ENCODE data around the gene HNF4A. TPM values are rescaled to one million over a fixed set of nuclear protein-coding genes. Genes with fewer than 3 reads are reported as not detected.
A peak's percentile ranks its signal among the peaks of the same experiment; 100 is the strongest.

HNF4A gene
- total and polyA plus RNA-seq, 2 of the 13 experiments (the other 11 are each of a cell fraction or from before 2014, with no cell fraction given) = 80.9 to 169 TPM

- TF ChIP-seq ZBED4 (CRISPR knock-in tag; IDR thresholded peaks at IDR 0.05; ENCODE audit: borderline replicate concordance) = no peak
- TF ChIP-seq SNAPC5 (CRISPR knock-in tag; IDR thresholded peaks at IDR 0.05; ENCODE audit: borderline replicate concordance) = no peak
- TF ChIP-seq ZSCAN9 (CRISPR knock-in tag; IDR thresholded peaks at IDR 0.05; ENCODE audit: borderline replicate concordance) = peak; percentile 29; the same call in 1 of the 2 replicates
- TF ChIP-seq TAF15 (IDR thresholded peaks at IDR 0.05; ENCODE audit: low read depth, low read length, poor library complexity, severe bottlenecking) = no peak
- no peak for TF ChIP-seq ZNF746 (CRISPR knock-in tag; IDR thresholded peaks at IDR 0.05)
- TF ChIP-seq PRMT3 (CRISPR knock-in tag; IDR thresholded peaks at IDR 0.05; ENCODE audit: borderline replicate concordance, low read depth) = no peak
- TF ChIP-seq ZSCAN31 (CRISPR knock-in tag; IDR thresholded peaks at IDR 0.05; ENCODE audit: low read depth) = no peak
- TF ChIP-seq AFF4 (CRISPR knock-in tag; IDR thresholded peaks at IDR 0.05) = no peak
- TF ChIP-seq HNRNPL (IDR thresholded peaks at IDR 0.05; ENCODE audit: low read depth, low read length) = no peak
- TF ChIP-seq ZNF441 (CRISPR knock-in tag; IDR thresholded peaks at IDR 0.05; ENCODE audit: borderline replicate concordance) = no peak
- TF ChIP-seq TERF1 (CRISPR knock-in tag; IDR thresholded peaks at IDR 0.05) = no peak
- TF ChIP-seq MIER3 (CRISPR knock-in tag; IDR thresholded peaks at IDR 0.05; ENCODE audit: borderline replicate concordance) = 0 out of 2 replicates have a peak, but pooled peaks have one; percentile 45
- TF ChIP-seq USF2 (IDR thresholded peaks at IDR 0.05; ENCODE audit: low read depth, low read length) = no peak
- TF ChIP-seq USF2 (CRISPR knock-in tag; IDR thresholded peaks at IDR 0.05; ENCODE audit: borderline replicate concordance) = no peak
- TF ChIP-seq SNRNP70 (IDR thresholded peaks at IDR 0.05; ENCODE audit: low read depth, low read length) = no peak
- TF ChIP-seq ZNF616 (CRISPR knock-in tag; IDR thresholded peaks at IDR 0.05; ENCODE audit: low read depth) = no peak
- TF ChIP-seq ZNF644 (CRISPR knock-in tag; IDR thresholded peaks at IDR 0.05; ENCODE audit: low read depth) = no peak
- no peak for TF ChIP-seq ZC3H13 (CRISPR knock-in tag; IDR thresholded peaks at IDR 0.05)
- TF ChIP-seq ZNF260 (CRISPR knock-in tag; IDR thresholded peaks at IDR 0.05; ENCODE audit: borderline replicate concordance, low read depth) = no peak
Measured at GRCh38 chr20:44414808-44415207, 59.3 kb downstream of the HNF4A start (continued).
